Measurements from ENCODE around the gene WFIKKN1. TPM values are rescaled to one million over a fixed set of nuclear protein-coding genes. Genes with fewer than 3 reads are reported as not detected.

The WFIKKN1 gene
- total RNA-seq, 1 experiment from 2014 or later: not detected

DNA sequence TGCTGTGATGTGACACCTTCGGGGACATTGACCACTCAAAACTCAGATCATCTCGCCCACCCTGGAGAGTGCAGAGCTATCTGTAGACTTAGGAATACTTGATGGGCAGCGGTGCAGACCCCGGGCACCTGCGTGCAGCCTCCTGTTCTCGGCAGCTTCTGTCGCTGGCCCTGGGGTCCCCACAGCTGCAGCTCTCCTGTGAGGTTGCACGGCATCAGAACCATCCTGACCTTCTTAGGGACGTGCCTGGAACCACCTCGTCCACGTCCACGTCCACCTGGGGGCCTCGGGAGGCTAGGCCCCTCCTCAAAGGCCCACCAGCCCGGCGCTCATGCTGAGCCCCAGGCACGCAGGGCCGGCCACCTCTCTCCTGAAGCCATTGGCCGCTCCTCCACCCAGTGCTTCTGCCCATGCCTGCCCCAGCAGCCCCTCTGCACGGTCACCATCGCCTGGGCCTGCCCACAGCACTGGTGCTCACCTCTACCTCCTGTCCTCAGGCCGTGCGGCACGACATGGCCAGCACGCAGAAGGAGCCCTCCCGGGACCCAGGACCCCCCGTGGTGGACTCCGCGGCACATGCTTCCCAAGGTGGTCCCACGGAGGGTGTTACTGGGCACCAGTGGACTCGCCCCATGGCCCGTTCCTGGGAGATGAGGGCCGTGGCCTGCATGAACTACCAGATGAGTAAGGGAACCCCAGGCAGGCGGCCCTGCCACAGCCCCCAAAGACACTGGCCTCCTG is 2.3 kb upstream of the WFIKKN1 start:
- no peaks in the 10 kb centered on the region for H3K9me3 ChIP-seq
- peaks cover 24% of the 10 kb centered on the region for H3K36me3 ChIP-seq
- no peaks in the 10 kb centered on the region for H3K27me3 ChIP-seq
- H3K4me3 ChIP-seq: no peak overlapping the region
- no peak for DNase-seq

DNA sequence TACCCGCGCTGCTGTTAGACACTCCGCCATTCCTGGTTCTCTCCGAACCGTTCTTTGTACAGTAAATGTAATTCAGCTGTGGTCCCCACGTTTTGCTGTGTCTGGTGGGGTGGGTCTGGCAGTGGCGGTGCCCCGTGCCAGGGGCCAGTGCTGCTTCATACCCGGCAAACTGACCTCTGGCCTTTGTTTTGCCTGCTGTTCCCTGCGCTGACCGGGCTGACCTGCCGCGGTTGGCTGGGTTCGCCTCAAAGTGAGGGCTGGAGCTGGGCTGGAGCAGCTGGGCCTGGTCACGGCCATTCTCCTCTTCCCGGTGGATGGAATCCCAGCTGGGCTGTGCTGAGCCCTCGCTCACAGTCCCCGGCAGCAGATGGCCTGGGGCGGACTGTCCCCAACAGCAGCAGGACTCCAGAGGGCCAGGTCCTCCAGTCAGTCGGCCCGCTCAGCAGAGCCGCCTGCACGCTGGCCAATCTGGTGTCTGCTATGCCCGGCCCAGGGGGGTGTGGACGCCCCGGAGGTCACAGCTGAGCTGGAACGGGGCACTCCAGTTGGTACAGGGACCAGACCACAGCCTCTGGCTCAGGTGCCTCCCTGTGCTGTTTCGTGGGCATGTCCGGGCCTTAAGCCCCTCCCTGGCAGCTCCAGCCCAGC is 1.5 kb upstream of the WFIKKN1 start:
- no peak for DNase-seq
- Histone ChIP-seq H3K36me3 (peaks cover 25% of the 10 kb centered on the region), H3K4me3 (no peak overlapping the region), H3K9me3 (no peaks in the 10 kb centered on the region), H3K27me3 (no peaks in the 10 kb centered on the region)

DNA sequence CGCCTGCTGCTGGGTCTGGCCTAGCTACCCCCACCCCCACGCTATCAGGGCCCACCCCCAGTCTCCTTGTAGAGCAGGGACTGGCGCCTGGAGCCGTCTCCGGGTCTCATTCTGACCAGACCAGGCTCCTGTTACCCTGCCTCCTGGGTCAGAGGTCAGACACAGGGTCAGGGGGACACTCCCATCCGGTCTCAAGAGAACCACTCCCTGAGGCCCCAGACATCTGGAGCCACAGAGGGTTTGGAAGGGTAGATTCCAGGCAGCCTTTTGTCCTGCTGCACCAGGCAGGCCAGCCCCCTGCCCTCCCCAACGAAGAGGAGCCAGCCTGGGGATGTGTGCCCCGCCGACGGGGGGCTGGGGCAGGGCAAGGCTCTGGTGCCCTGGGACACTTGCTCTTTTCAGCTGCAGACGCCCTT is 944 bp upstream of the WFIKKN1 start:
- DNase-seq: no peak
- H3K27me3 ChIP-seq: no peaks in the 10 kb centered on the region
- peaks cover 30% of the 10 kb centered on the region for H3K36me3 ChIP-seq
- H3K4me3 ChIP-seq: no peak overlapping the region
- no peaks in the 10 kb centered on the region for H3K9me3 ChIP-seq

DNA sequence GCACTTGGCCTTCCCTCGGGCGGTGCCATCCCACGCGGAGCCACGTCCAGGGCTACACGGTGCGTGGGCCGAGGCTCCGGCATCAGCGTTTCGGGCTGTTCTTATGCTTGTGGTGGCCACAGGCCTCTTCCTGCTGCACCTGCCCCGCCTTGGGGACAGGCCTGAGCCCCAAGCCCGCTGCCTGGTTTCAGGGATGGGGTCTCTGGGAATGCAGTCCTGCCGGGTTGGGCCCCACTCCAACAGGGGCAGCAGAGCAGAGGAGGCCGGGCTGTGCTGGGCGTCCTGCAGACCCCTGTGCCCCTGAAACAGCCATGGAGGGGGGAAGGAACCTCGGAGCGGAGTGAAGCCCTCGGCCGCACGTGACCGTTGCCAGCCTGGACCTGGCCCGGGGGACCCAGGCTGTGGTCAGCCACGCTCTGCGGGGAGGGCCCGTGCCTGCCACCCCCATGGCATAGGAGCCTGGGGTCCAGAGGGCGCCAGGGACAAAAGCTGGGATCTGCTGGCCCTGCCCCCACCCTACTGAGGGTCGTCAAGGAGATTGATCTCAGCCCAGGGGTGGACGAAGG is 453 bp upstream of the WFIKKN1 start:
- no peaks in the 10 kb centered on the region for H3K9me3 ChIP-seq
- H3K4me3 ChIP-seq: no peak overlapping the region
- no peak for DNase-seq
- H3K27me3 ChIP-seq: no peaks in the 10 kb centered on the region
- H3K36me3 ChIP-seq: peaks cover 30% of the 10 kb centered on the region

DNA sequence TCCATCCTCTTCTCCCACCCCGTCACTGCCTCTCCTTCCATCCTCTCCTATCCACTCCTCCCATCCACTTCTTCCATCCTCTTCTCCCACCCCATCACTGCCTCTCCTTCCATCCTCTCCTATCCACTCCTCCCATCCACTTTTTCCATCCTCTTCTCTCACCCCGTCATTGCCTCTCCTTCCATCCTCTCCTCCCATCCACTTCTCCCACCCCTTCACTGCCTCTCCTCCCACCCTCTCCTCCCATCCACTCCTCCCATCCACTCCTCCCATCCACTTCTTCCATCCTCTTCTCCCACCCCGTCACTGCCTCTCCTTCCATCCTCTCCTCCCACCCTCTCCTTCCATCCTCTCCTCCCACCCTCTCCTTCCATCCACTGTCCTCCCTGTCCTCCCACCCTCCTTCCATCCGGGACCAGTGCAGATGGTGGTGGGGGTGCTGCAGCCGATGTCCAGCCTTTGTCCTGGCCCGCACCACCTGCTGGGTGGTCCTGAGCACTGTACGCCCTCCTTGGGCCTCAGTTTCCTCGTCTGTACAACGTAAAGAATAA is 1.1 kb downstream of the WFIKKN1 start:
- no peaks in the 10 kb centered on the region for H3K9me3 ChIP-seq
- H3K4me3 ChIP-seq: no peak overlapping the region
- no peak for DNase-seq
- H3K36me3 ChIP-seq: peaks cover 21% of the 10 kb centered on the region
- no peaks in the 10 kb centered on the region for H3K27me3 ChIP-seq

DNA sequence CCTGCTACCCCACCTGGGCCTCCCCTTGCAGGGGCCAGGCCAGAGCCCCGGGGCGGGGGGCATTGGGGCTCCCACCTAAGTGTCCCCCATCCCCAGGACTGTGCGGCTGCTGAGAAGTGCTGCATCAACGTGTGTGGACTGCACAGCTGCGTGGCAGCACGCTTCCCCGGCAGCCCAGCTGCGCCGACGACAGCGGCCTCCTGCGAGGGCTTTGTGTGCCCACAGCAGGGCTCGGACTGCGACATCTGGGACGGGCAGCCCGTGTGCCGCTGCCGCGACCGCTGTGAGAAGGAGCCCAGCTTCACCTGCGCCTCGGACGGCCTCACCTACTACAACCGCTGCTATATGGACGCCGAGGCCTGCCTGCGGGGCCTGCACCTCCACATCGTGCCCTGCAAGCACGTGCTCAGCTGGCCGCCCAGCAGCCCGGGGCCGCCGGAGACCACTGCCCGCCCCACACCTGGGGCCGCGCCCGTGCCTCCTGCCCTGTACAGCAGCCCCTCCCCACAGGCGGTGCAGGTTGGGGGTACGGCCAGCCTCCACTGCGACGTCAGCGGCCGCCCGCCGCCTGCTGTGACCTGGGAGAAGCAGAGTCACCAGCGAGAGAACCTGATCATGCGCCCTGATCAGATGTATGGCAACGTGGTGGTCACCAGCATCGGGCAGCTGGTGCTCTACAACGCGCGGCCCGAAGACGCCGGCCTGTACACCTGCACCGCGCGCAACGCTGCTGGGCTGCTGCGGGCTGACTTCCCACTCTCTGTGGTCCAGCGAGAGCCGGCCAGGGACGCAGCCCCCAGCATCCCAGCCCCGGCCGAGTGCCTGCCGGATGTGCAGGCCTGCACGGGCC is 1.9 kb downstream of the WFIKKN1 start:
- Histone ChIP-seq H3K4me3 (no peak overlapping the region), H3K9me3 (no peaks in the 10 kb centered on the region), H3K27me3 (no peaks in the 10 kb centered on the region), H3K36me3 (peaks cover 15% of the 10 kb centered on the region)
- no peak for DNase-seq

DNA sequence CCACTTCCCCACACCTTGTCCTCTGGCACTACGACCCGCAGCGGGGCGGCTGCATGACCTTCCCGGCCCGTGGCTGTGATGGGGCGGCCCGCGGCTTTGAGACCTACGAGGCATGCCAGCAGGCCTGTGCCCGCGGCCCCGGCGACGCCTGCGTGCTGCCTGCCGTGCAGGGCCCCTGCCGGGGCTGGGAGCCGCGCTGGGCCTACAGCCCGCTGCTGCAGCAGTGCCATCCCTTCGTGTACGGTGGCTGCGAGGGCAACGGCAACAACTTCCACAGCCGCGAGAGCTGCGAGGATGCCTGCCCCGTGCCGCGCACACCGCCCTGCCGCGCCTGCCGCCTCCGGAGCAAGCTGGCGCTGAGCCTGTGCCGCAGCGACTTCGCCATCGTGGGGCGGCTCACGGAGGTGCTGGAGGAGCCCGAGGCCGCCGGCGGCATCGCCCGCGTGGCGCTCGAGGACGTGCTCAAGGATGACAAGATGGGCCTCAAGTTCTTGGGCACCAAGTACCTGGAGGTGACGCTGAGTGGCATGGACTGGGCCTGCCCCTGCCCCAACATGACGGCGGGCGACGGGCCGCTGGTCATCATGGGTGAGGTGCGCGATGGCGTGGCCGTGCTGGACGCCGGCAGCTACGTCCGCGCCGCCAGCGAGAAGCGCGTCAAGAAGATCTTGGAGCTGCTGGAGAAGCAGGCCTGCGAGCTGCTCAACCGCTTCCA is 2.7 kb downstream of the WFIKKN1 start:
- Histone ChIP-seq H3K4me3 (no peak overlapping the region), H3K27me3 (no peaks in the 10 kb centered on the region), H3K9me3 (no peaks in the 10 kb centered on the region), H3K36me3 (peaks cover 9% of the 10 kb centered on the region)
- DNase-seq: no peak

DNA sequence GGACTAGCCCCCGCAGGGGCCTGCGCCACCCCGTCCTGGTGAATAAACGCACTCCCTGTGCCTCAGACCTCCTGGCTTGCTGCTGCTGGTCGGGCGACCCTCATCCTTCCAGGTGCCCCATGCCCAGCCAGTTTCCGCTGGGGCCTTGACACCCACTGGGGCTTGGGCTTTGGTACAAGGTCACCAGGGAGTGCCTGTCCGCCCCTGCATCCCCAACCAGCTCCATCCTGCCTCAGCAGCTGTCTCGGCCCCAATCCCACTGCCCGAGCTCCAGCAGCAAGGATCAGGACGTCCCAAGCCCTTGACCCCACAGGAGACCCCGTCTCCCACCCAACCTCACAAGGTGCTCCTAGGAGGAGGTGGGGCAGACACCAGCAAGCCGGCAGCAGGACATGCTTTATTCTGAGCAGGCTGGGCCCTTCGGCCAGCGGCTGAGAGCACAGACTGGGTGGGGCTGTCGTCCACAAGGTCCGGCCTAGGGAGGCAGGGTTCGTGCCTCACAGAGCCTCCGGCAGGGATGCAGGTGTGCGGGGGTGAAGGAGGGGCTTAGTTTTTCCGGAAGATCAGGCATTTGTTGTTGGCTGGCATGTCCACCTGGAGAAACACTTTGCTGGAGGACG is 3.4 kb downstream of the WFIKKN1 start:
- DNase-seq: no peak
- no peaks in the 10 kb centered on the region for H3K27me3 ChIP-seq
- H3K9me3 ChIP-seq: no peaks in the 10 kb centered on the region
- H3K4me3 ChIP-seq: no peak overlapping the region
- H3K36me3 ChIP-seq: peaks cover 9% of the 10 kb centered on the region

DNA sequence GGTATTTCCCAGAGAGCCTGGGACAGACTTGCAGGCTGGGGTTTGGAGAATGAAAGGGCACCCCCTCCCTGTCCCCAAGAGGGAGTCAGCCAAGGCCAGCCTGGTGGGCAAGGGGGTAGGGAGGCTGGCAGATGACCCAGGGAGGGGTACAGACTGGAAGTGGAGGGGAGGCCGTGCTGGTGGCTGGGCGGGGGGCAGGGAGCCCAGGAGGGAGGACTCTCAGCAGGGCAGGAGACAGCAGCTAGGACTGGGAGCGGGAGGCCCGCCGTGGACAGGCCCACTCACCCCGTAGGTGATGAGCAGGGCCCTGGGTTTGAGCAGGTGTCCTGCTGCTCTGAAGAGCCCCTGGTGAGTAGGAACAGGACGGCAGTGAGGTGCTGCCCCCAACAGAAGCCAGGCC is 4.2 kb downstream of the WFIKKN1 start:
- H3K36me3 ChIP-seq: peaks cover 9% of the 10 kb centered on the region
- H3K4me3 ChIP-seq: peak overlapping the region; percentile 63
- H3K27me3 ChIP-seq: no peaks in the 10 kb centered on the region
- no peaks in the 10 kb centered on the region for H3K9me3 ChIP-seq
- DNase-seq: no peak

DNA sequence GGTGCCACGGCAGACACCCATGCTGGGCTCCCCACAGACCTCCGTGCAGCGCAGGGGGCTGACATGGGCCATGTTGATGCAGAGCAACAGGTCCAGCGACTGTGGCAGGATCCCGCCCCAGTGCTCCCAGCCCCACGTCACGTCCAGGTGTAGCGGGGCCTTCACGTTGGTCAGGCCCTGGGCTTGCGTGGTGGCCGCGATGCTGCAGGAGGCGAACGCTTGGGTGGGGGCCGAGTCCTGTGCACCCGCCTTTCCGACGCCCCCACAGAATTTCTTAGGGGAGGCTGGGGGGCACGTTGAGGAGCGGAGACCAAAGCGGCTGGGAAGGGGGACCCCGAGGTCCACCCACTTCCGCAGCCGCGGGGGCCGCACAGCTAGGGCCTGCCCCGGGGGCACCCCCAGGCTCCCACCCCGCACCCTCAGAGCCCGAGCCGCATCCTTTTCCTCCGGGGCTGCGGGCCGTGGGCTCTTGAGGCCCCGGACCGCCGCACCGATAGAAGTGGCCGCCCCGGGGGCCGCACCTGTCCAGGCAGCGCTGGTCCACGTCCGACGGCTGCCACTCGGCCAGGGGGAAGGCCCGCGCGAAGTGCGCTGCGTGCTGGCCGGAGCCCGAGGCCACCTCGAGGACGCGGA is 4.9 kb downstream of the WFIKKN1 start:
- H3K4me3 ChIP-seq: peak overlapping the region; percentile 63
- H3K36me3 ChIP-seq: peaks cover 9% of the 10 kb centered on the region
- no peak for DNase-seq
- H3K27me3 ChIP-seq: no peaks in the 10 kb centered on the region
- H3K9me3 ChIP-seq: no peaks in the 10 kb centered on the region

DNA sequence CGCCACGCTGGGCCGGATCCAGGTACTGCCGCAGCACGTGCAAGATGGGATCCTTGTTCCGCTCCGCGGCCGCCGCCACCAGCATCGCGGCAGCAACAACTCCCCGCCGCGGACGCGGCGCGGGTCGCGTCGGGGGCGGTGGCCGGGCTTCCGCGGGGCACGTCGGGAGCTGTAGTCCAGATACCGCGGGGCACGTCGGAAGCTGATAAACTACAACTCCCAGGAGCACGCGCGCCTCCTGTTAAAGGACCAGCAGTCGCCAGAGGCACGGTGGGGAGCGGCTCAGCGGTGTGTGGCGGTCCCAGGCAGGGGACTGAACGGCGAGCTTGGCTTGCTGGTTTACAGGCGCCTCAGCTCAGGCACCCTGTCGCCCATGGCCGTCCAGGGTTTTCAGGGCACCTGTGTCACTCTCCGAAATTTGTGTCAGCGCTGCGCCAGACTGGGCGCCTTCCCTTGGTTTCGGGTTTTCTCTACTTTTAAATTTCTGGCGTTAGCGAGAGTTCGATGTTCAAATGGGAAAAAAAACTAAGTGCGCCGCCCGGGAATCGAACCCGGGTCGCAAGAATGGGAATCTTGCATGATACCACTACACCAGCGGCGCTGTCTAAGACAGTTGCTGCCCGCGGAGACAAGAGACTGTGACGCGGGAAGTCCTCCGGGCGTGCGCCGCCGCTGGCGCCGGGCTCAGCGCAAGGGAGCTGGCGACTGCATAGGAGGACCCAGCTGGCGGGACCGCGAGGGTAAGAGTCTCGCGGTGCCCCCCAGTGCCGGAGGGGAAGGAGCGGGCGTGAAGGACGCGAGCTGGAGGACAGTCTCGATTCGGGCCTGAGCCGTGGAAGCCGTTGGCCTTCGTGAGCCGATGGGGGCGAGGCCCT is 5.7 kb downstream of the WFIKKN1 start, which contains the start of gene METTL26:
Gene METTL26, minus strand, starts transcription at position 100 of the 875 bp plus-strand sequence. Its CDS starts 15 bp downstream, at position 85.
- DNase-seq: peak; percentile 95
- Histone ChIP-seq H3K27me3 (no peaks in the 10 kb centered on the region), H3K36me3 (peaks cover 9% of the 10 kb centered on the region), H3K4me3 (peak within 1 kb of the TSS; percentile 63), H3K9me3 (no peaks in the 10 kb centered on the region)

DNA sequence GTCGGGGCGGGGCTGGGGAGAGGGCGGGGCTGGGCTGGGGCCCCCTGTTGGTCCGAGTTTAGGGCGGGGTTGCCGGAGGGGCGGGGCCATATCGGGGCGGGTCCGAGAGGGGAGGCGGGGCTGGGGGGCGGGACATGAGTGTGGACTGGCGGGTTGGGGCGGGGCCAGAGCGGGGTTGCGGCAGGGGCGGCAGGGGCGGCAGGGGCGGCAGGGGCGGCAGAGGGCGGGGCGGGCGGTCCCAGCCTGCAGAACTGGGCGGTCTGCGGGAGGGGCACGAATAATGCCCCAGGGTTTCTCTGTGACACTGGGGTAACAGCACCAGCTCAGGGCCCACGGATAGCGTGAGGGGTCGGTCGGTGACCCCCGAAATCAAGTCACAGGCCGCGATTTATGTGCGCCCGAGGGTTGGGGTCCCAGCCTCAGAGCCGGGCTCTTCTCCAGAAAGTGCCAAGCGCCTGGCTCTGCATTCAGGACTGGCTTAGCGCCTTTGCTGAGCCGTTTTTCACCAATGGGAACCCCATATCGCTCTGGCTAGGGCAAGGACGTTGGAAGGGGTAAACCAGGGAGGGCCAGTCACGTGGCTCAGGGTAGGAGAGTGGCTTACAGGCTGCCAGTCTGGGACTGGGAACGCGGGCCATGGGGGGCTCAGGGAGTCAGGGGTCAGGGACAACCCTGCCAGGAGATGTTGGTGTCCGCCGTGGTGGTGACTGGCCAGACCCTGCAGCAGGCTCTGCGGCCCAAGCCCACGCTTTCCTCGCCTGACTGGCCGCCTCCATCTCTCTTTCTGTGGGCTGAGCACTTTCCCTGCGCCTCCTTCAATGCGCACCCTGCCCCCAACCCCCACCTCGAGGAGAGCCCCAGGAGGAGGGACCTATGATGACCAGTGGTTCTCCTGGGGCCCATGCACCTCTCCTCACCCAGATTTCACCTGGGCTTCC is 6.6 kb downstream of the WFIKKN1 start:
- H3K4me3 ChIP-seq: peak overlapping the region; percentile 63
- H3K27me3 ChIP-seq: no peaks in the 10 kb centered on the region
- H3K9me3 ChIP-seq: no peaks in the 10 kb centered on the region
- peaks cover 9% of the 10 kb centered on the region for H3K36me3 ChIP-seq
- DNase-seq: peak; percentile 83

DNA sequence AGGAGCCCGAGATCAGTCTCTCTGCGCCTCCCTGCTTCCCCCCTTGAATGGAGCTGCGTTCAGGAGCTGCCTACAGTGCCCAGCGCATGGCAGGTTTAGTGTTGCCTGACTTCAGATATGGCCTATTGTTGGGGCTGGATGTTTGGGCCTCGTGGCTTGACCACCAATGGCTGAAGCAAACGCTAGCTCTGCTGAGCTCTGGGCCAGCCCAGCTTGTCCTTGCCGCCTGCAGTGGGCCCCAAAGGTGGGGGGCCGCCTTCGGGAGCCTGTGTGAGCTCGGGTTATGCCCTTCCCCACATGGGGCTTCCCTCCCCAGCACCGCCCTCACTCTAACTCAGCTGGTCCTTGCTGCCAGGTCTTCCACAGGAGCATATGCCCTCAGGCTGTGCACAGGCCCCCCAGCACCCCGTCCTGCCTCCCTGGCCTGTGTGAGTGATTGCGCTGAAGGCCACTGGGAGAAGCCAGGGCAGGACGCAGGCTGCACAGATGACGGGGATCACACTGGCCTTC is 7.3 kb downstream of the WFIKKN1 start:
- no peak overlapping the region for H3K4me3 ChIP-seq
- H3K27me3 ChIP-seq: no peaks in the 10 kb centered on the region
- no peak for DNase-seq
- H3K9me3 ChIP-seq: no peaks in the 10 kb centered on the region
- peaks cover 15% of the 10 kb centered on the region for H3K36me3 ChIP-seq
